Dedifferentiated amniotic fluid mesenchymal stem cell (primary cell): Measurements from ENCODE around the gene RBMY1D.
"Not testable (repeated sequence)": the region's sequence is repeated elsewhere in the genome, so short reads cannot be mapped to it uniquely, and the experiment has no call there.

Experiments
- DNase-seq: peaks from one replicate; pipeline ENCODE4 v3.0.0-alpha.2; 2016; ENCODE audit errors: extremely low spot score

RBMY1D gene

DNA sequence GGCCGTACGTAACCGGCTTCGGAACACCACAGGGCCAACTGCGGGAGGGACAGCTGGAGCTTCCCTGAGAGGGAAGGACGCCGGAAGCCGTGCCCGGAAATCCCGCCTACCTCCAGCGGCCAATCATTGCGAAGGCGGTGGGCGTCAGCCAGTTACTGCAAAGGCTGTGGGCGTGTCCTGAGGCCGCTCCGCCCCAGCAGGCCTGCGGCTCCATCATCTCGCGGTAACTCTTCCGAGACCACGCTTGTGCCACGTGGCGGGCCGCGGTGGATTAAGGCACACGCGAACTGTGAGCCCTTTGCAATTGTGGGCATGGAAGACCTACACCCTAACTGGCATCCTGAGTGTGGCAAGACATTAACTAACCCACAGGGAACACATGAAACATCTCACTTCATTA is at the start of gene RBMY1D:
TSS of gene RBMY1D (minus strand) at position 101 of the 400 bp plus-strand sequence. CDS start 2,013 bp downstream, outside the sequence.
- not testable (repeated sequence) for DNase-seq

DNA sequence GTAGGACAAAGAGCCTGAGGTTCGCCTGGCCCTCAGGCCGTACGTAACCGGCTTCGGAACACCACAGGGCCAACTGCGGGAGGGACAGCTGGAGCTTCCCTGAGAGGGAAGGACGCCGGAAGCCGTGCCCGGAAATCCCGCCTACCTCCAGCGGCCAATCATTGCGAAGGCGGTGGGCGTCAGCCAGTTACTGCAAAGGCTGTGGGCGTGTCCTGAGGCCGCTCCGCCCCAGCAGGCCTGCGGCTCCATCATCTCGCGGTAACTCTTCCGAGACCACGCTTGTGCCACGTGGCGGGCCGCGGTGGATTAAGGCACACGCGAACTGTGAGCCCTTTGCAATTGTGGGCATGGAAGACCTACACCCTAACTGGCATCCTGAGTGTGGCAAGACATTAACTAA is 23.6 kb upstream of the RBMY1D start, which contains the start of gene RBMY1E:
TSS of gene RBMY1E (minus strand) at position 101 of the 400 bp plus-strand sequence. CDS start 1,978 bp downstream, outside the sequence.
- not testable (repeated sequence) for DNase-seq

DNA sequence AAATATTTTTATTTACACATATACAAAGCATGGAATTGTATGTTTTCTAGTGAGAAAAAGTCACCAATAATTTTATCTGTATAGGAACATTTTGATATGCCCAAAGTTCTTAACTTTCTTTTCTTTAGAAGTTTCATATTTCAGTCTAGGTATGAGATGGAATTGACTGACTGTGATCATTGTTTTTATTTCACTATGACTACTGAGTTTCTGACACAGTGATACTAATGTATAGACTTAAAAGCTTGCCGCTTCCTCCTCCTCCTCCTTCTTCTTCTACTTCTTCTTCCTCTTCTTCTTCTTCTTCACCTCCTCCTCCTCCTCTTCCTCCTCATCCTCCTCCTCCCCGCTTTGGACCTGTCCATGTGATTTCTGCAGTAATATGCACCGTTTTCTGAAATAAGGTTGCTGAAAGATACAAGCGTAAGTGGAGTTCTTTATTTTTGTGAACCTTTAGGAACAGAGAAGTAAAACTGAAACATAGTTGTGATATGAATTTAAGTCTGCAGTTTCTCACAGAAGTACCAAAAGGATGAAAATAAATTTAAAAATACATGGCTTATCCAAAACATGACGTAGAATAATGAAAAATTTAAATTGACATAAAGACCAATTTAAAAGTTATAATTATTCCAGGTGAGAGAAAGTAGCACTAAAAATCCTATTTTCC is 24.8 kb downstream of the RBMY1D start:
- not testable (repeated sequence) for DNase-seq

DNA sequence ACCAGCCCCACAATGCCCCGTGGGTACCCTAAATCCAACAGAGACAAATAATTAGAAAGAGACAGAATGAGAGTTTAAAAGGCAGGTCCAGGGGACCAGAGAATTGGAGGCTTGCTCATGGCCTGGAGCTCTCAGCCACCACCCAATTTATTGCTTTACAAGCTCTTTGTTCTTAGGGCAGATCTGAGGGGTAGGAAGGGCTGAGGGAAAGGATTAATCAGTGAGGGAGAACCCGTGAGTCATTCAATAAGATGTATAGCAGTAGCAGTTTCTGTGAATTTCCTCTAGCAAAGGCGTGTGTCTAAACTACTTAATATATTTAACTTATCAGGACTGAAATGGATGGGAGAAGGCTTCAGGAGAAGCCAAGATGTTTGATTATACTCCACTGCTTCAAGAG is 48.8 kb downstream of the RBMY1D start:
- DNase-seq, result no peak

DNA sequence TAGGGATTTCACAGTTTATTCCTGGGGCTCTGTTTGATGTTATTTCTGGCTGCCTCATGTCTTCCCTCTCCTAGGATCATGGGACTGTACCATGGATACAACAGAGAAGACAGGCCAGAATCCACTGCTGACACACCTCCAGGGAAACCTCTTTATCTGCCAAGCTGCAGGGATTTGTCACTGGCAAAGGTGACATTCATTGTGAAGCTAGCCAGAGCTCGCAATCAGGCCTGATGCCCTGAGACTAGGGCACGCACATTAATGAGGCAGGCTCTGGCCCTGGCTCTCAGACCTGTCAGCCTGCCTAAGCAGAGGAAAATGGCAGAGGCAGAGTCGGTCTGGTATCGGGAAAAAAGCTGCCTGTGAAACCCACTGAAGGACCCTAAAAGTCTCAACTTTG is 52.2 kb downstream of the RBMY1D start:
- no peak for DNase-seq

DNA sequence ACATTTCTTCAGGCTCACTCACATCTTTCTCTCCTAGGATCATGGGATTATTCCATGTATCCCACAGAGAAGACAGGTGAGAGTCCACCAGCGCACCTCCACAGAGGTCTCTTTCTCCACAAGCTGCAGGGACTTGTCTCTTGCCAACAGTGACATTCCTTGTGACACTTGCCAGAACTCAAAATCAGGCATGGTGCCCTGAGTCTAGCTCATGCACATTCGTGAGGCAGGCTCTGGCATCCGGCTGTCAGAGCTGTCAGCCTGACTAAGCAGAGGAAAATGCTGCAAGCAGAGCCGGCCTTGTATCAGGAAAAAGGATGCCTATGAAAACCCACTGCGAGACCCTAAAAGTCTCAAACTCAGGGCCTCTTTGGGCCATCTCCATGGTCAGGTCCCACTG is 54.8 kb downstream of the RBMY1D start:
- DNase-seq, result no peak

DNA sequence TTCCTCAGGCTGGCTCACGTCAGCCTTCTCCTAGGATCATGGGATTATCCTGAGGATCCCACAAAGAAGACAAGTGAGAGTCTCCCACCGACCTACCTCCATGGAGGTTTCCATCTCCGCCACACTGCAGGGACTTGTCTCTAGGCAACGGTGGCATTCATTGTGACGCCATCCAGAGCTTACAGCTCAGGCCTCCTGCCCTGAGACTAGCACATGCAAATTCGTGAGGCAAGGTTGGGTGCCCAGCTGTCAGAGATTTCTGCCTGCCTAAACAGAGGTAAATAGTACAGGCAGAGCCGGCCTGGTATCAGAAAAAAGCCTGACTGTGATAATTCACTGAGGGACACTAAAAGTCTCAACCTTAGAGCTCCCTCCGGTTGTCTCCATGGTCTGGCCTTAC is 58.0 kb downstream of the RBMY1D start:
- DNase-seq, result no peak

DNA sequence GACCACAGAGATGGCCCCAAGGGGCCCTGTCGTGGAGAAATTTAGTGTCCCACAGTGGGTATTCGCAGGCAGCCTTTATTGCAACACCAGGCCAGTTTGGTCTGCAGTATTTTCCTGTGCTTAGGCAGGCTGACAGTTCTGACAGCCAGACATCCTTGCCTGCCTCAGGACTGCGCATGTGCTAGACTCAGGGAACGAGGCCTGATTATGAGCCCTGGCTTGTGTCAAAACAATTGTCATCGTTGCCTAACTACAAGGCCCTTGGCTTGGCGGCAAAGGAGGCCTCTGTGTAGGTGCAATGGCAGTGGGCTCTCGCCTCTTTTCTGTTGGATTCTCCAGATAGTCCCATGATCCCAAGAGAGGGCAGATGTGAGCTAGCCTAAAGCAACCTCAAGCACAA is 59.3 kb downstream of the RBMY1D start:
- DNase-seq, result no peak
